Stimulated activated effector memory CD8-positive, alpha-beta T cell treated with anti-CD3 and anti-CD28 coated beads, Interleukin-12 subunit alpha, Interleukin-12 subunit beta, amount 100 ng/mL, for 72 hours (primary cell): ENCODE data around the gene ST6GALNAC3.
"Not testable (repeated sequence)": the region's sequence is repeated elsewhere in the genome, so short reads cannot be mapped to it uniquely, and the experiment has no call there.

Source experiments
- ATAC-seq: fragments of 150-1000 bp; cut with Tn5 transposase; 2 replicates; pipeline ENCODE4 v1.10.0; 2021
- DNase-seq, 2 donors: peaks; one replicate each; pipeline ENCODE4 v3.0.0; 2021 to 2022; ENCODE audit warnings: low spot score in 2 of 2
- H3K27ac Mint-ChIP-seq: one replicate; pipeline ENCODE4 v1.8.0; 2022; ENCODE audit warnings: mild to moderate bottlenecking, mixed read lengths
- H3K36me3 Mint-ChIP-seq: one replicate; pipeline ENCODE4 v1.8.0; 2022; ENCODE audit warnings: mild to moderate bottlenecking, mixed read lengths
- H3K4me1 Mint-ChIP-seq: one replicate; pipeline ENCODE4 v1.8.0; 2022; ENCODE audit warnings: mixed read lengths
- H3K4me3 Mint-ChIP-seq: one replicate; pipeline ENCODE4 v1.8.0; 2022; ENCODE audit warnings: mild to moderate bottlenecking, mixed read lengths
- H3K9me3 Mint-ChIP-seq: one replicate; pipeline ENCODE4 v1.8.0; 2022; ENCODE audit warnings: mixed read lengths

Gene ST6GALNAC3

GRCh38 chr1:76240316-76240715 lies 165.8 kb downstream of the ST6GALNAC3 start:
- no peaks in the 10 kb centered on the region for H3K36me3 Mint-ChIP-seq
- peaks cover 5% of the 10 kb centered on the region for H3K9me3 Mint-ChIP-seq
- DNase-seq (no peak), ATAC-seq (no peak)
- no peak overlapping the region for H3K4me3 Mint-ChIP-seq
- H3K27ac Mint-ChIP-seq, result no peak overlapping the region
- H3K4me1 Mint-ChIP-seq, result no peaks in the 10 kb centered on the region

- not testable (repeated sequence) for H3K27ac Mint-ChIP-seq, H3K9me3 Mint-ChIP-seq, H3K36me3 Mint-ChIP-seq, H3K4me3 Mint-ChIP-seq, ATAC-seq, H3K4me1 Mint-ChIP-seq, DNase-seq
Observed at GRCh38 chr1:76242587-76242986, 168.0 kb downstream of the ST6GALNAC3 start.

- Mint-ChIP-seq H3K9me3 (peaks cover 16% of the 10 kb centered on the region), H3K4me1 (no peaks in the 10 kb centered on the region), H3K27ac (no peak overlapping the region), H3K36me3 (no peaks in the 10 kb centered on the region), H3K4me3 (no peak overlapping the region)
- DNase-seq (no peak), ATAC-seq (no peak)
Observed at GRCh38 chr1:76247261-76247852, 172.8 kb downstream of the ST6GALNAC3 start.

GRCh38 chr1:76250271-76250670 lies 175.7 kb downstream of the ST6GALNAC3 start:
- DNase-seq (no peak), ATAC-seq (no peak)
- Mint-ChIP-seq H3K9me3 (peaks cover 11% of the 10 kb centered on the region), H3K36me3 (no peaks in the 10 kb centered on the region), H3K4me3 (no peak overlapping the region), H3K4me1 (no peaks in the 10 kb centered on the region), H3K27ac (no peak overlapping the region)

- peaks cover 10% of the 10 kb centered on the region for H3K9me3 Mint-ChIP-seq
- H3K4me3 Mint-ChIP-seq, result no peak overlapping the region
- no peak overlapping the region for H3K27ac Mint-ChIP-seq
- H3K36me3 Mint-ChIP-seq, result no peaks in the 10 kb centered on the region
- H3K4me1 Mint-ChIP-seq, result no peaks in the 10 kb centered on the region
- DNase-seq (no peak), ATAC-seq (no peak)
Observed at GRCh38 chr1:76252431-76252830, 177.9 kb downstream of the ST6GALNAC3 start.

- no peaks in the 10 kb centered on the region for H3K36me3 Mint-ChIP-seq
- no peak overlapping the region for H3K4me3 Mint-ChIP-seq
- no peaks in the 10 kb centered on the region for H3K4me1 Mint-ChIP-seq
- no peak overlapping the region for H3K27ac Mint-ChIP-seq
- DNase-seq, result no peak
- peaks cover 7% of the 10 kb centered on the region for H3K9me3 Mint-ChIP-seq
- ATAC-seq, result no peak
Observed at GRCh38 chr1:76254104-76255030, 179.8 kb downstream of the ST6GALNAC3 start.

GRCh38 chr1:76256289-76257223 lies 182.0 kb downstream of the ST6GALNAC3 start:
- no peak for DNase-seq
- no peak overlapping the region for H3K27ac Mint-ChIP-seq
- no peak for ATAC-seq
- no peak overlapping the region for H3K4me3 Mint-ChIP-seq
- peaks cover 2% of the 10 kb centered on the region for H3K9me3 Mint-ChIP-seq
- H3K4me1 Mint-ChIP-seq, result no peaks in the 10 kb centered on the region
- H3K36me3 Mint-ChIP-seq, result no peaks in the 10 kb centered on the region

GRCh38 chr1:76257823-76258222 lies 183.3 kb downstream of the ST6GALNAC3 start:
- Mint-ChIP-seq H3K36me3 (no peaks in the 10 kb centered on the region), H3K4me3 (no peak overlapping the region), H3K27ac (no peak overlapping the region), H3K9me3 (peaks cover 3% of the 10 kb centered on the region), H3K4me1 (no peaks in the 10 kb centered on the region)
- no peak for ATAC-seq
- no peak for DNase-seq

GRCh38 chr1:76259270-76259669 lies 184.7 kb downstream of the ST6GALNAC3 start:
- Mint-ChIP-seq H3K27ac (no peak overlapping the region), H3K4me3 (no peak overlapping the region), H3K9me3 (peaks cover 3% of the 10 kb centered on the region)

GRCh38 chr1:76260279-76260678 lies 185.7 kb downstream of the ST6GALNAC3 start:
- Mint-ChIP-seq H3K4me3 (no peak overlapping the region), H3K36me3 (no peaks in the 10 kb centered on the region), H3K27ac (no peak overlapping the region), H3K4me1 (no peaks in the 10 kb centered on the region), H3K9me3 (peaks cover 3% of the 10 kb centered on the region)
- no peak for DNase-seq
- ATAC-seq, result no peak

More at GRCh38 chr1:76259270-76259669, 184.7 kb downstream of the ST6GALNAC3 start:
- H3K4me1 Mint-ChIP-seq, result no peaks in the 10 kb centered on the region
- no peaks in the 10 kb centered on the region for H3K36me3 Mint-ChIP-seq
- DNase-seq, result no peak
- ATAC-seq, result no peak

GRCh38 chr1:76262601-76263000 lies 188.1 kb downstream of the ST6GALNAC3 start:
- Mint-ChIP-seq H3K9me3 (peaks cover 7% of the 10 kb centered on the region), H3K4me1 (peaks cover 6% of the 10 kb centered on the region), H3K36me3 (no peaks in the 10 kb centered on the region), H3K4me3 (no peak overlapping the region), H3K27ac (no peak overlapping the region)
- ATAC-seq, result no peak
- DNase-seq, result no peak

GRCh38 chr1:76264642-76265041 lies 190.1 kb downstream of the ST6GALNAC3 start:
- Mint-ChIP-seq H3K9me3 (peaks cover 7% of the 10 kb centered on the region), H3K27ac (no peak overlapping the region), H3K4me3 (no peak overlapping the region), H3K4me1 (peaks cover 16% of the 10 kb centered on the region), H3K36me3 (no peaks in the 10 kb centered on the region)
- ATAC-seq (no peak), DNase-seq (no peak)

GRCh38 chr1:76266762-76267161 lies 192.2 kb downstream of the ST6GALNAC3 start:
- ATAC-seq, result no peak
- no peak overlapping the region for H3K27ac Mint-ChIP-seq
- no peak for DNase-seq
- H3K4me1 Mint-ChIP-seq, result peaks cover 16% of the 10 kb centered on the region
- H3K36me3 Mint-ChIP-seq, result no peaks in the 10 kb centered on the region
- H3K9me3 Mint-ChIP-seq, result peaks cover 7% of the 10 kb centered on the region
- no peak overlapping the region for H3K4me3 Mint-ChIP-seq

GRCh38 chr1:76267631-76268030 lies 193.1 kb downstream of the ST6GALNAC3 start:
- H3K4me3 Mint-ChIP-seq, result no peak overlapping the region
- H3K27ac Mint-ChIP-seq, result no peak overlapping the region
- H3K4me1 Mint-ChIP-seq, result peaks cover 16% of the 10 kb centered on the region
- ATAC-seq (peak; percentile 49), DNase-seq (no peak)
- H3K9me3 Mint-ChIP-seq, result peaks cover 4% of the 10 kb centered on the region
- H3K36me3 Mint-ChIP-seq, result no peaks in the 10 kb centered on the region

GRCh38 chr1:76268341-76268740 lies 193.8 kb downstream of the ST6GALNAC3 start:
- H3K36me3 Mint-ChIP-seq, result no peaks in the 10 kb centered on the region
- no peak overlapping the region for H3K27ac Mint-ChIP-seq
- no peak overlapping the region for H3K4me3 Mint-ChIP-seq
- H3K4me1 Mint-ChIP-seq, result peaks cover 16% of the 10 kb centered on the region
- no peak for ATAC-seq
- peaks cover 4% of the 10 kb centered on the region for H3K9me3 Mint-ChIP-seq
- DNase-seq, result no peak
